ENCODE measurements around the gene ANXA5.

ANXA5 gene

DNA sequence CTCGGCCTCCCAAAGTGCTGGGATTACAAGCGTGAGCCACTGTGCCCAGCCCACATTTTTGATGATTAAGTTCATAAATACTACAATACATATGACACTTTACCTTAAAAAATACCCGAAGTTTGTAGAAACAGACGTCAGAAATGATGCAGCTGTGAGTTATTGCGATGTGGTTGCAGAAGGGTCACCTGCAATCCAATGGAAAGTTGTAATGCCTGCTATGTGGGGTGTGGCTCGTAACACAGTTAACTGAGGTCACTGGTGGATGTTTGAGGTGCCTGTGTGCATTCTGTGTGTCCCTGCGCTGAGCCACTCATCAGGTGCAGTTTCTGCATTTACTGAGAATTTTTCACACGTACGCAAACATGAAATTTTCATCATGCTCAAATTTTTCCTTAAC lies 64.1 kb downstream of the ANXA5 start:
- DNase-seq = no peak

All from SIG-M5 (cell line).